Urothelium cell line (cell line): ENCODE results near the gene RNF215.

Experiments used
- DNase-seq: peaks from one replicate; pipeline ENCODE4 v3.0.0; 2011; ENCODE audit warnings: low spot score, mixed read lengths
- FAIRE-seq: peaks from 2 replicates; lab custom pipeline; 2011; peaks lifted over from hg19 to GRCh38; lab: Jason Lieb, UNC

The RNF215 gene

DNA sequence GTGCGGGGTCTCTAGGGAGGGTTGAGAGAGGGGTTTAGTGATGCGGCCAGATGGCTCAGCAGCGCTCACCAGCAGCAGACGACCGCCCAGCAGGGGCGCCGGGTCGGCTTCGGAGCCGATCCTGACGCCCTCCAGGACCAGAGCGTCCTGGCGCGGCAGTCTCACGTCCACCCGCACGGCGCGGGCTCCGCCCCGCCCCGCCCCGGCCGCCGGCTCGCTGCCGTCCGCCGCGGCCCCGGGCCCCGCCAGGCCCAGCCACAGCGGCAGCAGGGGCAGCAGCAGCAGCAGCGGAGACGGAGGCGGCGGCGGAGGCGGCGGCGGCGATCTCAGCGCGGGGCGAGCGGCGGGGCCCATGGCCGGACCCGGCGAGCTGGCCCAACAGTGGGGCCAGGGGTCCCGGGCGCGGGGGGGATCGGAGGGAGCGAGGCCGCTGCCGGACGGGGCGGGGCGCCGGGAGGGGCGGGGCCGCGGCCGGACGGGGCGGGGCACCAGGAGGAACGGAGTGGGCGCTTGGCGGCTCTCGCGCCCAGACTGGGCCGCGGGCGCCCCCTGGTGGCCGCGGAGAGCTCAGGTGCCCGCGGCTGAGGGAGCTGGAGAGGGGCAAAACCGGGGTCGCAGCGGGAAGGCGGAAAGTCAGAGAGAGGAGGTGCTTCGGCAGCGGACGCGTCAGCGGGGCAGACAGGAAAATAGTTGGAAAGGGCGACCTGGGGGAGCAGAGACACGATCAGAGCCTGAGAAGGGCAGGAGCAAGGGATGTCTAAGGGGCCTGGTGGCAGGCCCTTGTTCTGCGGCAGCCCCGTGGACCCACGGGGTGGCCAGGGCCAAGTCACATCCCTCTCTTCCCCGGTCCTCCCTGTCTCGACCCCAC lies at the start of gene RNF215:
RNF215 (minus strand) TSS at position 452 of the 868 bp plus-strand sequence; CDS start at position 354, 98 bp downstream.
- DNase-seq (peak; percentile 98), FAIRE-seq (peak; percentile 91)

DNA sequence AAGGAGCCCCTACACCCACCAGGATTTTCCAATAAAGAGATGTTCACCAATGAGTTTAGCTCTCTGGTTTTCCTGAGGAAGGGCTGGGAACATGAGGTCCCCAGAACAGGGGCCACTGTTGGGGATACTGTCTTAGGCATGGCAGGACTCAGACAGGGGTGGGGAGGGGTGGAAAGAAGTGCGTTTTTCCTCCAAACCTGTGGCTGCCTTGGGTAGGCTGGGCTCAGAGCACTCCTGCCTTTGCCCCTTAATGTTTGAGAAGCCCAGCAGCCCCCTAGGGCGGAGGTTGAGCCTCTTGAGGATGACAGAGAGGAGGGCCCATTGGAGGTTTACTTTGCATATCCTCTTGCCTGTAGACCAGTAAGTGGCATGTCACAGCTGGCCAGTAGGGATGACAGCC lies 49.0 kb upstream of the RNF215 start:
- DNase-seq (no peak), FAIRE-seq (no peak)

DNA sequence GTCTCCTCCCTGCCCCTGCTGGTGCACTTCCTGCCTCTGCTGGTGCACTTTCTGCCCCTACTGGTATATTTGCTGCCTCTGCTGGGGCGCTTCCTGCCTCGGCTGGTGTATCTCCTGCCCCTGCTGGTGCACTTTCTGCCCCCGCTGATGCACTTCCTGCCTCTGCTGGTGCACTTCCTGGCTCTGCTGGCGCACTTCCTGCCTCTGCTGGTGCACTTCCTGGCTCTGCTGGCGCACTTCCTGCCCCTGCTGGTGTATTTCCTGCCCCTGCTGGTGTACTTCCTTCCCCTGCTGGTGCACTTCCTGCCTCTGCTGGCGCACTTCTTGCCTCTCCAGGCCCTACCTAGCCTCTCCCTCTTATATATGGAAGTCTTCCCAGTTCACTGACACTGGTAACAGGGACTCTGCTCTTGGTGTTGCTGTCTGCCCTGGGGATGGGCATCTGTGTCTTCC lies 48.5 kb upstream of the RNF215 start:
- DNase-seq (no peak), FAIRE-seq (peak; percentile 65)

DNA sequence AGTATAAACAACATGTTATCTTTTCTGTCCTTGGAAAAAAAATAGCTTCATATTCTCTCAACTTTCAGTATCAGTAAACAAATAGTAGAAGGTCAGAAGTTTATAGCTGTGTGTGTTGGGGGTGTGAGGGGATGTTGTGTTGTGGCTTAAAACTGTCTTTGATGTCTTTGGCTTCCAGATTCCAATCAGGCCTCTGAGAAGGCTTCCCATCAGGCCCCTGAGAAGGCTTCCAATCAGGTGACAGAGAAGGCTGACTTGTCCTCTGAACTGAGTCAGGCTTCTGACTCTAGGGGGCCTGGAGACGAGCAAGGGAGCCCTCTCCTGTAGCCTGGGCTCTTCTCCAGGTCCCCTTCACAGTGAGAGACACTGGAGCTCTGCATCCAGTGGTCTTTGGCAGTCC lies 47.6 kb upstream of the RNF215 start:
- no peak for FAIRE-seq
- no peak for DNase-seq

DNA sequence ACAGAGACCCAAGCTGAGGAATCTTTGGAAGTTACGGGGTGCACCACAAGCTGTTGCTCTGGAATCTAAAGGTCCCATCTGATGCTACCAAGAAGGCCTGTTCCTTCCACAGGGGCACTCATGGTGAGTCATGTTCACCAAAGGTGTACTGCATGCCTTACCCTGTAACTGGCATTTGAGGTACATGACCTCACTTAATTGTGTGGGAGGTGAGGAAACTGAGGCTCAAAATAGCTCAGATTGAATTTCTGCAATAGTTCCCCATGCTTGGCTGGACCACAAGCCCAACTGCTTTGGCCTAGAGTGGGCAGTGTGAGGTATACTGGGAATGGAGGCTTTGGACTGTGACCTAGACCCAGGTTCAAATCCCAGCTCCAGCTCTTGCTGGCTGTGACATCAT lies 46.6 kb upstream of the RNF215 start:
- FAIRE-seq, result no peak
- DNase-seq, result no peak

DNA sequence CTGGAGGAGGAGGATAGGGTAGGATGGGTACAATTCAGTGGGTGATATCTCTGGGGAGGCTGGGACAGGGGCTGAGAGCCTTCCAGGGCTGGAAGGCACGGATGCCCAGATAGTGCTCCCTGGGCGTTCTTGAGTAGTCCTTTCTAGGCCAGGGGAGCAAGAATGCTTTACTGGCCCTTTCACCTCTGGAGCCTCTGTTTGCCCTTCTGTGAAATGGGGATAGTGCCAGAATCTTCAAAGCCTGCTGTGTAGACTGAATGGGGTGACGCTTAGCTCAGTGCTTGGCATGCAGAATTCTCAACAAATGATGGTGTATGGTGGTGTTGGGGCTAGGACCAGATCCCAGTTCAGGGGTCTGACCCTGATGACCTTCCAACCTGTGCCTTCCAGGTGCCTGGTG lies 46.0 kb upstream of the RNF215 start:
- DNase-seq, result no peak
- no peak for FAIRE-seq

DNA sequence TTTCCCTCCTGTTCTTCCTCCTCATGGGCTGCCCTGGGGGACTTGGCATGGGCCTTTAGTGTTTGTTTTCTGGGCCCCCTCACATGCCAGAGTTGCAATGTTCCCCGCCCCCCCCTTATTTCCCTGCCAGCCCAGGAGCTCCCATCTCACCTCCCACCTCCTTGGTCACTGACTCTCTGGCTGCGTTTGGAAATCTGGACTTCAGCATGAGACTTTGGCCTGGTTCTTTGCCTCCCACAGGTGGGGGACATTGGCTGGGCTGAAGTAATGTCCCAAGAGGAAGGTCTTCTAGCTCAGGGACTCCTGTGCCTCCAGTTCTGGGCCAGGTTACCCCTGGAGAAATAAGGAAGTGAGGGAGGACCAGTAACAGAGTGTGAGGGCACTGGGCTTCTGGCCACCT lies 45.3 kb upstream of the RNF215 start:
- no peak for DNase-seq
- no peak for FAIRE-seq

DNA sequence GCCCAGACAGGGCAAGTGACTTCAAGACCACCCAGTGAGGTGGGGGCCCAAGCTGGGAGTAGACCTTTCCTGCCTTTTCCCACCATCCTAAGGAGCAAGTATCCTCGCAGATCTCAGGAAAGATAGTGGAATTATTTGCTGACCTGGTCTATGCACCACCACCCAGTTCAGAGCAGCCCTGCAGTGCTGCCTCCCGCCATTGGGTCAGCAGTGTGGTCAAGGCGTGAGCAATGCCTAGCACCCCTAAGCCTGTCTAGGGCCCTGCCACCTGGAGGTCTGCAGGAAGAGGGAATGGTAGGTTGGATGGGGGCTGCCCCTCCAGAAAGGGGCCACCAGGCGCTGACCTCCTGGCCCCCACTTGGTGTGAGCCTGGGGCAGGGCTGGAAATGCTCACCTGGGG lies 44.9 kb upstream of the RNF215 start:
- FAIRE-seq, result no peak
- DNase-seq, result no peak

DNA sequence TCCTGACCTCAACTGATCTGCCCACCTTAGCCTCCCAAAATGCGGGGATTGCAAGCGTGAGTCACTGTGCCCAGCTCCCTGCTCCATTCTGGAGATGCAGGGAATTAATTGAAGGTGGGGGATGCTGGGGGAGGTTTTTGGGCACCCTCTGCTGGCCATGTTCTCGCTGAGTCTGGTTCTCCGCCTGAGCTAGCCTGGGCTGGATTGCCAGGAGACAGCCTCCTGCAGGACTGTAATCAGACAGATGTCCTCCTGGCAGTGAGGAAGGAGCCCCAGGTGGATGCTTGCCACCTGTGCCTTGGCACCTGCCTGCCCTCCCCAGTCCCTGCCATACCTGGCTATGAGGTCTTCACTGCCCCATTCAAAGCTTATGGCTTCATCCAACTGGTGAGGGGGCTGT lies 43.7 kb upstream of the RNF215 start:
- FAIRE-seq (no peak), DNase-seq (no peak)

DNA sequence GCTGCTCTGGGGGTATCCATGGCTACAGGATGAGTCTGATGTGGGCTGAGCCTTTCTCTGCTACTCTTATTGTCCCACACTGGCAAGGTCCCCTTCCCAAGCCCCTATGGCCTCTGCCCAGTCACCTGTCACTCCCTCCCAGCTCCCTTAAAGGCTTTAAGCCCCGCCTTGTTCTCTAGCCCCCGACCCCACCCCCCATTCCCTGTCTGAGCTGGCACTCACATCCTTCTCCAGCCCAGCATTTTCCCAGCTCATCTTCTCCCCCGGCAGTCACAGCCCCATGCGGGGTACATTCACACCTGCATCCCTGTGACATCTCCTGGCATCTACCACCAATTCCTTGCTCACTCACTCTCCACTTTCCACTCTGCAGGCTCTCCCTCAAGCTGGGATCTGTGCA lies 42.7 kb upstream of the RNF215 start:
- no peak for DNase-seq
- FAIRE-seq, result no peak

DNA sequence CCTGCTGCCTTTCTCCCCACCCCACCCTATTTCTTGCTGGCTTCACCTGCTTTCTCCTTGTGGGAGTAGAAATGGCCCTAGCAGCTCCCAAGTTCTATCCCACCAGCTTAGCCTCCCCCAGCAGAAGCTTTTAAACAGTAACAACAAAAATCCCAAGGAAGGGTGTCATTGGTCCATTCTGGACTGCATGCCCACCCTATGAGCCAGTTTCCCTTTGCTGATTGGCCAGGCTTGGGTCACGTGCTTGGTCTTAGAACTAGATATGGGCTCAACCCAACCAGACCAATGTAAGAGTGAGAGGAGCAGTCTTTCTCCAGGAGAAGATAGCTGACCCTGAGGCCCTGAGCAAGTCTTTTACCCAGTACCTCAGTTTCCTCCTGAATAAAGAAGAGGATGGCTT lies 40.7 kb upstream of the RNF215 start:
- no peak for FAIRE-seq
- no peak for DNase-seq

DNA sequence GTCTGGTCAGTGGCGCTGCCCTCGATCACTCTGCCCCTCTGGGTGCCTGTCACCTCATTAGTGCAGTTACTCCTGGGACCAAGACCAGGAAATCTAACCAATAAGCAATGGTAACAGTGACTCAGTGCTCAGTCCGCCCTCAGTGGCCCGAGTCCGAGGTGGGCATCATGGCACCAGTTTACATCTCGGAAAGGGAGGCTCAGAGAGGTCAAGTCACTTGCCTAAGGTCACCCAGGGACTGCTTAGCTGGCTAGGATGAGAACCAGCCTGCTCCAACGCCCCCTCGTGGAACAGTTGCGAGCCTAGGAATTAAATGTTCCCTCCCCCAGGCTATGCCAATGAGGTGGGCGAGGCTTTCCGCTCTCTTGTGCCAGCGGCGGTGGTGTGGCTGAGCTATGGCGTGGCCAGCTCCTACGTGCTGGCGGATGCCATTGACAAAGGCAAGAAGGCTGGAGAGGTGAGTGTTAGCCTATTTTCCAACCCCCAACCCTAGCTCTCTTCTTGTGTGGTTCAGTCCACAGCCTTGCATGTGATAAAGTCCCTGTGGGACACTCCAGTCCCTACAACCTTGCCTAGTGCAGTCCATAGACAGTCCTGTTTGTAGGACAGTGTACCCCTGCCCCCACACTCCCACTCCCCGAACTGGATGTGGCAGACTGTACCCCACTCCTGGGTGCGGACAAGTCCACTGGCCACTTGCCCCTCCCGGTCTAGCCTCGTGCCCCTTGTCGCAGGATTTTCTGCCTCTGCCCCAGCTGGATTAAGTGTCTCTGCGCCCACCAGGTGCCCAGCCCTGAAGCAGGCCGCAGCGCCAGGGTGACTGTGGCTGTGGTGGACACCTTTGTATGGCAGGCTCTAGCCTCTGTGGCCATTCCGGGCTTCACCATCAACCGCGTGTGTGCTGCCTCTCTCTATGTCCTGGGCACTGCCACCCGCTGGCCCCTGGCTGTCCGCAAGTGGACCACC lies 39.5 kb upstream of the RNF215 start:
- FAIRE-seq, result peak; percentile 78
- DNase-seq, result peak; percentile 82

DNA sequence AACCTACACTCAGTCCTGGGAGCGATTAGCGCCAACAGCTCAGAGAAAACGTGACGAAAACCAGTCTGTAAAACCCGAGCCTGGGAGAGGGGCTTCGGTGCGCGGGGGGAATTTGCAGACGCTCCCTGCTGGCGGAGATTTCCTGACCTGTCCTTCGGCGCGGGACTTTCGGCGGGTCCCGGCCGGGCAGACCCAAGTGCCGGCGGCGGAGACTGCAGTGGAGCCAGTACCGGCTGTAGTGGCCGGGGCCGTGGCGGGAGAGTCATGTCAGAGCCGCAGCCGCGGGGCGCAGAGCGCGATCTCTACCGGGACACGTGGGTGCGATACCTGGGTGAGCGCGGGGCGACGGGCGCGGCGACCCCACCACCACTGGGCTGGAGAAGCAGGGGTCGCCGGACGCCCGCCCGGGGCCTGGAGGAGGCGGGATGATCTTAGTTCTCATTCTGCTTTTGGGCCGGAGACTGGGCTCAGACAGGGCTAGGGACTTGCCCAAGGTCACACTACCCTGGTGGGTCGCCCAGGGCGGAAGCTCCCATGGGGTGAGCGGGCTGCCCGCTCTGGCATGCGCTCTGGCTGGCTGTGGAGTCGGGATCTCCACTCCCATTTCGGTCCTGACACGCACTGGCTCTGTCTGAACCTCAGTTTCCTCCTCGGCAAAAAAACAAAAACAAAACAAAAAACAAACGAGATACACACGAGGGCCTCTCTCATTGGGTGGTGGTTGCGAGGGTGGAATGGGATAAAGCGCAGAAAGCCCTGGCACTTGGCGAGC lies 38.6 kb upstream of the RNF215 start, which contains the start of gene MTFP1:
MTFP1 (plus strand) TSS at position 153 of the 772 bp plus-strand sequence; CDS start at position 265, 112 bp downstream.
- DNase-seq (peak; percentile 74), FAIRE-seq (no peak)

DNA sequence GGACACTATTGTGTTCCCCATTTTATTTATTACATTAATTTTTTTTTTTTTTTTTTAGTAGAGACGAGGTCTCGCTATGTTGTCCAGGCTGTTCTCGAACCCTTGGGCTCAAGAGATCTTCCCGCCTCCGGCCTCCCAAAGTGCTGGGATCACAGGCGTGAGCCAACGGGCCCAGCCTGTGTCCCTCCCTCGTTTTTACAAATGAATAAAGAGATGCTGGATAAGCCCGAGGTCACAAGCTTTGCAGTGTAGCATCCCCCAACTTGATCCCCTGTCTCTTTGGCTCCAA lies 38.1 kb upstream of the RNF215 start:
- DNase-seq (no peak), FAIRE-seq (no peak)

DNA sequence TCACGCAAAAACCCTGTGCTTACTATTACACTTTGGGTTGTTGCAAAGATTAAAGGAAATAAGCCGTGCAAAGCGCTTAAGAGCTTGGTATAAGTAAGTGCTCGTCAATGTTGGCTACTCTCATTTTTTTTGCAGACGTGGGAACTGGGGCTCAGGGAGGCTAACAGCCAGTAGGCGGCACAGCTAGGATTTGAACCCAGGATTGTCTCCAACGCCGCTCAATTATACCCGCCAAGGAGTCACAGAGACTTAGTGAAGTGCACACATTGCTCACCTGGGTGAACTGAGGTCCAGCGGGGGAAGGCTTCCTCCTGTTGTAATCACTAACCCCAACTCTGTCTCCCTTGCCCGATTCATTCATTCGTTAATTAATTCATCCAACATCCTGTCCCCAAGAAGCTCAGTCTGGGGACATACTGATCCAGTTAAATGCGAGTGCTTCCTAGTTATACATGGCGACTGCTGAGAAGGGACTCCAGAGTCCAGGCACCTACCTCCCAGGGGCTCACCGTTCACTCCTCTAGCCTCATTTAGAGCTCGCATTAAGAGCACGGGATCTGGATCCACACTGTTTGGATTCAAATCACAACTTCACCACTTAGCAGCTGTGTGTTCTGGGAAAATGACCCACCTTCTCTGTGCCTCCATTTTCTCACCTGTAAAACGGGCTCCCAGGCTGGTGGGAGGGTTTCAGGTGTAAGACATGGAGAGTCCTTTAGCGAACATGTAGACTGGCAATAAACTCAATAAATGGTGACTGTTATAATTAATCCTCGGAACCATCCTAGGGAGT lies 37.5 kb upstream of the RNF215 start:
- DNase-seq (no peak), FAIRE-seq (no peak)

DNA sequence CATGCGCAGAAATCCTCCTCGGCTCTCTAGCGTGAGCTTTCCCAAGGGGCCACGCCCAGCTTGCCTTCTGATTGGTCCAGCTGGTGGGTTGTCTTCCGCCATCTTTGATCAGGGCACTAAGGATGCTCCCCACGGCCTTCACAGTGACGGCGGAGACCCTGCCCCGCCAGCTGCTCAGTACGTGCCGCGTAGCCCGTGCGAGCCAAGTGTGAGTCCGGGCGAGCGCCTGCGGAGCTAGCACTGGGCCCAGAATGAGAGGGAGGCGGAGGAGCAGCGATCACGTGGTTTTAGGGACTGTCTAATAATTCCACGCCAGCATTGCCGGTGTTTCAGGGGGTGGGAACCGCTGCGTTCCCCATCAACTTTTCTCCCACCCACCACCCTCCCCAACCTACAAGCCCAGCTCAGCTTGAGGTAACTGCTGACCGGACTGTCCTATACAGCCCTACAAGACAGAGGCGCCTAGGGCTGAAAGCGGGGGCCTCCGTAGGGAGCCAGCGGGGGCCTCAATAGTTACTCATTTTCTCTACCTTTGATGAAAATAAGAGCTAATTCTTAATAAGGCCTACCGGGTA lies 36.8 kb upstream of the RNF215 start:
- DNase-seq (peak; percentile 99), FAIRE-seq (peak; percentile 97)

DNA sequence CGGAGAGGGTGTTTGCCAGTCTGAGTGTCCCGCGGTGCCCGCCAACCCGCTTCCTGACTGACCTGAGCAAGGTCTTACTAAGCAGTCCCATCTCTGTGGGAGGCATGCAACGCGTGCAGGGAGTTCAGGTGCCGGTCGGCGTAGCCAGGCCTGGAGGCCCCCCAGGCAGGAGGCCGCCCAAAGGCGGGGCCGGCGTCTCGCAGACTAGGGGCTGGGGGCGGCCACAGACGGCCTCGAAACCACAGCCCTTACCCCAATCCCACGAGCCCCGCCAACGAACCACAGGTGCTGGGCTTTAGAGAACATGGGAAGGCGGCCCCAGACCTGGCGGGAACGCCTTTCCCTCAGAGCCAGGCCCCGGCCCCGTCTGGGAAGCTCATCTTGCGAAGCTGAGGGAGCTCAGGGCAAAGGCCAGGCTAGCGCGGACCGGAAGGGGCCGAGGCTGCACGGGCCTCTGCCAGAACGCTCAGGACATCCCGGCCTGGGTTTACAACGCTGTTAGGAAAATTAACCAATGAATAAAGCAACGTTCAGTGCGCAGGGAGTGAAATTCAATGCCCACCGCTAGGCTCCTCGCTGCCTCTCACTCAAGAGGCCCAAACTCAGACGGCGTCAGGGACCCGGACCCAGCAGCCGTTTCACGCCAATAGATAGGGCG lies 36.2 kb upstream of the RNF215 start:
- FAIRE-seq (no peak), DNase-seq (peak; percentile 47)

DNA sequence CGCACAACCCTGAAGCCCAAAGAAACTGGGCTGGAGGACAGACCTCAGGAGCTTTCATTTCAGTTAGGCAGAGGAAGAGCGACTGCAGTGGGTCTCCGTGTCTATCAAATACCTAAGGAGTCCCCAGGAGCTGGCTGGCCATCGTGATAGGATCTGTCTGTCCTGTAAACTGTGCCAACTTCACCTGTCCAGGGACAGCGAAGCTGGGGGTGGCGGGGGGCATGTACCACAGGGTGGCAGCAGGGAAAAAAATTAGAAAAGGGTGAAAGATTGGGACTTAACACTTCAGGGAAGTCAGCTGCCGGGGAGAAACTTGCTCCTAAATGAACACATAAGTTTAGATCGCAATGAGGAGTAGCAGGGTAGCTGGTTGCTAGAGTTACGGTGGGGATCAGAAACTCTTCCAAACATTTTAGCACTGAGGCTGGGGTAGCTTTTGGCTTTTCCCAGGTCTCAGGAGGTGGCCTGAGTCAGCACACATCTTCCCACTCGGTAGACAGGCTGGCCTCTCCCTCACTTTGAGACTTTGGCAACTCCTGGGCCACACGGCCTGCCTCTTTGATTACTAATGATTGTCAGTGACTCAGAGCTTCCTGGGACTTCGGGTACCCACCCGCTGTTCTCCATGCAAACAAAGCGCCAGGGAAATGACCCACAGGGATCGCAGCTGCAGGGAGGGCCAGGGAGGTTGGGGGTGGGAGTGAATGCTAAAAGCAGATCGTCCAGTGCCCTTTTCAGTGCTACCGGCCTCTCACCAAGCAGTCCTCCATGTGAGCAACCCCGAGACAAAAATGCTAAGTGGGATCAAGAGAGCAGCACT lies 35.5 kb upstream of the RNF215 start:
- DNase-seq, result peak; percentile 84
- FAIRE-seq, result no peak
